ENCODE data around the gene ITPK1.

DNA sequence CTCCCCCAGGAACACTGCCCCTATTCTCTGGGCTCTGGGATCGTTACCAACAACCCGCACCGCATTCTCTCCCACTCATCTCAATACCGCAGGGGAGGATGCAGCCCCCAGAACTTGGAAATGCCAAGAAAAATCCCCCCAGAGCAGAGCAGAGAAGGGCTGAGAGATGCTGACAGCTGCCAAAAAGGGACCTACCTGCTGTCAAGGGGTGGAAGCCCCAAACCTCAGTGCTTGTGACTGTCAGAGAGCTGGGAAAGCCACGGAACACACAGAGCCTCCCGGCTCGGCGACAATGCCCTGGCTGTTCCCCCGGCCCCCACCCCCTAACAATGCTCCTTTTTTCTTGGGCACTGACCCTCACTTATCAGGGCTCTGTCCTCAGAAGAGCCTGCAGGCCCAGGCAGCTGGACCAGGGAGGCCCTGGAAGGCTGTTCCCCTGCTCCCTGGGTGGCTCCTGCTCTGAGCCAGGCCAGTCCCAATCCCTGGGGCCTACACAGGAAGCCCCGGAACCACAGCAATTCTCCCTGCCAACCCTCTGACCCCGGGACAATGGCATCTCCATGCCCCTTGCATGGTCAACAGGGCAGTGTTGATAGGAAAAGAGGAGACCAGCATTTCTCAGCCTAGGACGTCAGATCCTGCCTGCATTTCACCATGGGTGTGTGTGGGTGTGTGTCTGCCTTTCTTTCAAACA is 78.9 kb downstream of the ITPK1 start:
- TF ChIP-seq BHLHE40 (IDR thresholded peaks at IDR 0.05; ENCODE audit: low read depth, low read length) (no peak), CHD4 (IDR thresholded peaks at IDR 0.05; ENCODE audit: borderline replicate concordance) (no peak), HOXB13 (CRISPR knock-in tag; IDR thresholded peaks at IDR 0.05; ENCODE audit: low read depth) (no peak), EP300 (IDR thresholded peaks at IDR 0.05) (no peak)
- TF ChIP-seq, protein P1, sequence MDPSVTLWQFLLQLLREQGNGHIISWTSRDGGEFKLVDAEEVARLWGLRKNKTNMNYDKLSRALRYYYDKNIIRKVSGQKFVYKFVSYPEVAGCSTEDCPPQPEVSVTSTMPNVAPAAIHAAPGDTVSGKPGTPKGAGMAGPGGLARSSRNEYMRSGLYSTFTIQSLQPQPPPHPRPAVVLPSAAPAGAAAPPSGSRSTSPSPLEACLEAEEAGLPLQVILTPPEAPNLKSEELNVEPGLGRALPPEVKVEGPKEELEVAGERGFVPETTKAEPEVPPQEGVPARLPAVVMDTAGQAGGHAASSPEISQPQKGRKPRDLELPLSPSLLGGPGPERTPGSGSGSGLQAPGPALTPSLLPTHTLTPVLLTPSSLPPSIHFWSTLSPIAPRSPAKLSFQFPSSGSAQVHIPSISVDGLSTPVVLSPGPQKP (IDR thresholded peaks at IDR 0.05; ENCODE audit: low read depth, low read length) = no peak
- TF ChIP-seq, protein P2, sequence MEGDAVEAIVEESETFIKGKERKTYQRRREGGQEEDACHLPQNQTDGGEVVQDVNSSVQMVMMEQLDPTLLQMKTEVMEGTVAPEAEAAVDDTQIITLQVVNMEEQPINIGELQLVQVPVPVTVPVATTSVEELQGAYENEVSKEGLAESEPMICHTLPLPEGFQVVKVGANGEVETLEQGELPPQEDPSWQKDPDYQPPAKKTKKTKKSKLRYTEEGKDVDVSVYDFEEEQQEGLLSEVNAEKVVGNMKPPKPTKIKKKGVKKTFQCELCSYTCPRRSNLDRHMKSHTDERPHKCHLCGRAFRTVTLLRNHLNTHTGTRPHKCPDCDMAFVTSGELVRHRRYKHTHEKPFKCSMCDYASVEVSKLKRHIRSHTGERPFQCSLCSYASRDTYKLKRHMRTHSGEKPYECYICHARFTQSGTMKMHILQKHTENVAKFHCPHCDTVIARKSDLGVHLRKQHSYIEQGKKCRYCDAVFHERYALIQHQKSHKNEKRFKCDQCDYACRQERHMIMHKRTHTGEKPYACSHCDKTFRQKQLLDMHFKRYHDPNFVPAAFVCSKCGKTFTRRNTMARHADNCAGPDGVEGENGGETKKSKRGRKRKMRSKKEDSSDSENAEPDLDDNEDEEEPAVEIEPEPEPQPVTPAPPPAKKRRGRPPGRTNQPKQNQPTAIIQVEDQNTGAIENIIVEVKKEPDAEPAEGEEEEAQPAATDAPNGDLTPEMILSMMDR (IDR thresholded peaks at IDR 0.05) = no peak
